HG02943 (cell line): ENCODE data around the gene KRTAP20-2.

Experiments
- ATAC-seq: cut with Tn5 transposase; IDR thresholded peaks from one replicate; pipeline ENCODE4 v1.9.1; 2021; ENCODE audit warnings: mild to moderate bottlenecking, low read depth, moderate library complexity; ENCODE audit not compliant: unreplicated experiment

KRTAP20-2 gene

DNA sequence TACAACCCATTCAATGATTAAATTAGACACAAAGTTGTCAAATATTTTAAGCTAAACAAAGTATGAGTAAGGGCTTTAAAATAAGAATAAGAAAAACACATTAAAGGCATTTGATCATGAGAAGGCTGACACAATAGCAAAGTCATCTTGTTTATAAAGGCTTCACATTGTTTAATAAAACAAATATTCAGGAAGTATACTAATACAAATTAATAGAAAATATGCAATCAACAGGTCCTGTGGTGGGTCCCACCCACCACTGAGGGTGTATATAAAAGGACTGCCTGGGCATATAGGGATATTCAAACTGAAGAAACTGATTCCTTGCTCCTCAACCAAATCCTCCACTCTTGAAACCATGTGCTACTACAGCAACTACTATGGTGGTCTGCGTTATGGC, at the start of gene KRTAP20-2:
Gene KRTAP20-2, plus strand, starts transcription at position 301 of the 400 bp plus-strand sequence. Its CDS starts 58 bp downstream, at position 359.
- no peak for ATAC-seq

DNA sequence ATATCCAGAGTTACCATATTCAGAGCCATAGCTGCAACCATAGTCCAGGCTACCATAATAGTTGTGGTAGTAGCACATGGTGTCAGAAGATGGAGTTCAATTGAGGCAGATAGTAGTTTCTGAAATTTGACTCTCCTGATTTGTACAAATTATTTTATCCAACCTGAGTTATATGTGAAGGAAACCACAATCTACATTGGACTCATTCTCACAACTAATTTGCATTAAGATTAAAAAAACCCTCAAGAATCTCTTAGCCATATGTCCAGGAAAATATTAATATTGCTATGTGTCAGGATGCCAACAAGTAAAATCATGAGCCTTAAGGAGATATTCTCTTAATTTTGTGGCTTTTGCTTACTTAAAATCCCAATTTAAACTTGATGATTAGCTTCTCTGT, 44.7 kb upstream of the KRTAP20-2 start, which contains the start of gene KRTAP22-2:
Gene KRTAP22-2, minus strand, starts transcription at position 101 of the 400 bp plus-strand sequence.
- no peak for ATAC-seq

DNA sequence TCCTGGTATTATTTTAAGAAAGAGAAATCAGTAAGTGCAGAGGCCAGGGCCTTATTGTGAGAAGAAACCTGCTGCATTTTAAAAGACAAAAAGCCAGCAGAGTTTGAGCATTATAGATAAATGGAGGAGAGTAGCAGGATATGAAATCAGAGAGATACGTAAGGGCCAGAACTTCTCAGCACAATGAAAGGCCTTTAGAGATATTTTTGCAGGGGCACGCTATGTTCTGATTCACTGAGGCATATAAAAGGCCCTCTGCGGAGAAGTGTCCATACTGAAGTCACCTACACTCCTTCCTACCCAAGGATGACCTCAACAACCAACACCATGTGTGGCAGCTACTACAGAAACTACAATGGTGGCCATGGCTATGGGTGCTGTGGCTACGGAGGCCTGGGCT, 42.9 kb upstream of the KRTAP20-2 start, which contains the start of gene KRTAP6-3:
Gene KRTAP6-3, plus strand, starts transcription at position 301 of the 400 bp plus-strand sequence. Its CDS starts 6 bp downstream, at position 307.
- ATAC-seq, result no peak

DNA sequence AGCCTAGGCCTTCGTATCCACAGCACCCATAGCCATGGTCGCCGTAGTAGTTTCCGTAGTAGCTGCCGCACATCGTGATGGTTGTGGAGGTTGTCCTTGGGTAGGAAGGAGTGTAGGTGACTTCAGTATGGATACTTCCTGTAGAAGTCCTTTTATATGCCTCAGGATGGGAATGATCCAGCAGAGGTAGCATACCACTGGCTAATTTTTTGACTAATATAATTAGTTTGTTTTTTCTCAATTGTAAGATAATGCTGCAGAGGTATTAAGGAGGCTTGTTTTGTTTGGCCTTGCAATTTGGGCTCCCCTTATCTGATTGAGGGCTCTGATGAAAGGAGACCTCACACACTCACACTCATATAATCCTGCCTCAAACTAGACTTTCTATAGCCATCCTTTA, 36.2 kb upstream of the KRTAP20-2 start, which contains the start of gene KRTAP6-2:
Gene KRTAP6-2, minus strand, starts transcription at position 101 of the 400 bp plus-strand sequence. Its CDS starts 28 bp downstream, at position 73.
- ATAC-seq, result no peak

DNA sequence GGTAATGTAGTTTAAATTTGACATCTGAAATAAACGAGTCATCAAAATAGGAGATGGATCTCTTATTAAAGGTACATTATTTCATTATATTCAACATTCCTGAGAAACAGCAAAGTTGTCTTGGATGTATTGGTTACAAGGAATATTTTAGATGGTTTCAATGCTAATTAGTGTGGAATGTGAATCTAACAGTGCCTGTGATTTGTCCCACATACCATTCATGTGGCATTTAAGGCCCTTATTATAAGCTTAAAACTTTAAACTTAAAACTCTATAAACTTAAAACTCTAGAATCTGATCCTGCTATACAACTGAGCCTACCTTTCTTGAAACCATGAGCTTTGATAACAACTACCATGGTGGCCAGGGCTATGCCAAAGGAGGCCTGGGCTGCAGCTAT, 34.2 kb upstream of the KRTAP20-2 start, which contains the start of gene KRTAP22-1:
Gene KRTAP22-1, plus strand, starts transcription at position 301 of the 400 bp plus-strand sequence.
- ATAC-seq, result no peak

DNA sequence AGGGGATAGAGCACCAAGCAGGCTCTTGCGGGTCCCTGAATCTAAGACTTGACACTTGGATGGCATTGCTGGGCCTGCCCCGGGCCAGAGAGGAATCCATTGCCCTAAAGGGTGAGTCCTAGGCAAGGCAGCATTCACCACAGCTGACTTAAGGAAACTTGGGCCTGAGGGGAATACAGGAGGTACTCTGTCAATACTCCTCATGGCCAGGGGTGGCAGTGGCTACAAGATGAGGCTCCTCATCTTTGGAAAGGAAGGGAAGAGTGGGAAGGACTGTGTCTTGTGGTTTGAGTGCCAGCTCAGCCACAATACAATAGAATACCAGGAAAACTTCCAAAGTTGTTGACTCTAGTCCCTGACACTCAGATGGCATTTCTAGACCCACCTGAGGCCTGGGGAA, 29.0 kb upstream of the KRTAP20-2 start:
- no peak for ATAC-seq

DNA sequence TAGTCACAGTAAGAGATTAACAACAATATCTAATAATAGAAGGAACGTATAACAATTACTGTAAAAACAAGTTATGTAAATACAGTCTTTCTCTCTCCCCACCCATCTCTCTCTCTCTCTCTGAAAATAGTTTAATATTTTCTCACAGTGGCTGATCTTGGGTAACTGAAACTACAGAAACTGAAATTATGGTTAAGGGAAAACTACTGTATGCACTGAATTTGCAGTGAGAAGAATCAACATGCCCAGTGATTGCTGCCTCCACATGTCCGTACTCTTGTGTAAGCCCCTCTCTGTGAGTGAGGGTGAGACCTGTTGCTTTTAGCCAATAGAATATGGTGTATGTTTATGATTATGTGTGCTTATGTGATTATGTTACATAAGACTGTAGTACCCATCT, 22.9 kb upstream of the KRTAP20-2 start:
- ATAC-seq, result no peak

DNA sequence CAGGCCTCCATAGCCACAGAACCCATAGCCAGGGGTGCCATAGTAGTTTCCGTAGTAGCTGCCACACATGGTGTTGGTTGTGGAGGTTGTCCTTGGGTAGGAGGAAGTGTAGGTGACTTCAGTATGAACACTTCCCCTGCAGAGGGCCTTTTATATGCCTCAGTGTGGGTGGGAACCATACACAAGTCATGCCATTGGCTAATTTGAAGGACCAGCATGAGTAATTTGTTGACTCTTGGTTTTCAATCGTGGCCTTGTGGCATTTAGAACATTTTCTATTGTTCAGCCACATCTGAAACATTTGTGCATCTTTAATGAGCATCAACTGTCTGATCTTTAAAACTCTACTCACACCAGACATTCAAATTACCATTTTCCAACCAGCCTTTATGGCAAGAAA, 21.2 kb upstream of the KRTAP20-2 start, which contains the start of gene KRTAP6-1:
Gene KRTAP6-1, minus strand, starts transcription at position 95 of the 400 bp plus-strand sequence. Its CDS starts 26 bp downstream, at position 69.
- ATAC-seq, result no peak

DNA sequence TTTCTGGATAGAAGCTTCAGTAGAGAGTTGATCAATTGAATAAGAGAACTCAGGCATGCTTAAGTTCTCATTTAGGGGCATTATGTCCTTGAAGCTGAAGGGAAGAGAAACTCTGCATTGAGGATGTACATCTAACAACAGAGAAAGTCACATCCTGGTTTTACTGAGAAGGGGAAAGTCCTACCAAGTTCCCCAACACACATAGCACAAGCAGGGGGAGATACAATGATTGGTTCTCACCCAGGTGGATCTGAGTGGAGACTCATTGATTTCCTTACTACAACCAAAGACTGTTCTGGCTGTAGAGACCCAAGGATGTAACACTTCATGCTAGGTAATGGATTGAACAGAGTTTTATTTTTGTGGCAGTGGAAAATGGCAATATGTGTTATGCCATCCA, 19.8 kb upstream of the KRTAP20-2 start:
- no peak for ATAC-seq

DNA sequence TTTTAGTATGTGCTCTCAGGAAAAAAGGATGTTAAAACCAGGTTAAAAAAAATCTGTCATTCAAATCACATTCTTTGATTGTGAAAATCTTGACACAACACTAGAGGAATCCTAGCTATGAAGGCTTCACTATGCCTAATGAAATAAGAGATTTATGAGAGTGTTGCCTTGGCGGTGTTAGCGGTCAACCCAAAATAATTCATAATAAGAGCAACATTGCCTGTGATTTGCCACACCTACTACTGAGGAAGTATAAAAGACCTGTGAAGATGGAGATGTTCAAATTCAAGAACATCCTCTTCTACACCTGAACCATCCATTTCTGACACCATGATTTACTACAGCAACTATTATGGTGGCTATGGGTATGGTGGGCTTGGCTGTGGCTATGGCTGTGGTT, 18.9 kb upstream of the KRTAP20-2 start, which contains the start of gene KRTAP20-1:
Gene KRTAP20-1, plus strand, starts transcription at position 301 of the 400 bp plus-strand sequence. Its CDS starts 30 bp downstream, at position 331.
- no peak for ATAC-seq

DNA sequence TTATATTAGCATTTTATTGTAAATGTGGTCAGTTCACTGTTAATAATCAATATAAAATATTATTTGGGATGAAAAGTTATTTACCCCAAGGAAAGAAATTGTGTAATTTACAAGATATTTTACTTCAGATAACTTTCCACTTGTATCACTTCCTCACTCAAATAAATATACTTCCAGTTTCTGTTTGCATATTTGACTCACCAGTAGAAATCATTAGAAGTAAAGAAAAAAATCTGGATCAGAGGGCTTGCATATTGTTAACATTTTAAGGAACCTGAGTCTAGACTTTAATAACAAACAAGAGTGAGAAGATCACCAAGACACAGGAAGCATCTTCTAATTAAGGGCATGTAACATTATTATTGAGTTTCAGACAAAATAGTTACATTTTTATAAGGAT, 14.9 kb upstream of the KRTAP20-2 start:
- no peak for ATAC-seq

DNA sequence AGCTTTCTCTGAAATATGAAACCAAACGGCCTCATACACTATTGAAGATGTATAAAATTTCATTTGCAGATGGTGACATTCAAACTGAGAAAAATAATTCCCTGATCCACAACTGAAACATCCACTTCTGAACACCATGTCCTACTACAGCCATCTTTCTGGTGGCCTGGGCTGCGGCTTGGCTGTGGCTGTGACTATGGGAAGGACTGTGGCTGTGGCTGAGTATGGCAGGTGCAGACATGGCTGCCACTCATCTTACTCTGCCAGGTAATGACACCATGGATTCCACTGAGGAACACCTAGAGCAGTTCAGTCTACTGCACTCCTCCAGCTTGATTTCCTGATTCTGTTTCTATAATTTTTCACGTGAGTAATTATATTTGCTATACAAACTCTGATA, 14.5 kb upstream of the KRTAP20-2 start, which contains the start of gene KRTAP20-4:
Gene KRTAP20-4, plus strand, starts transcription at position 106 of the 400 bp plus-strand sequence.
- no peak for ATAC-seq

DNA sequence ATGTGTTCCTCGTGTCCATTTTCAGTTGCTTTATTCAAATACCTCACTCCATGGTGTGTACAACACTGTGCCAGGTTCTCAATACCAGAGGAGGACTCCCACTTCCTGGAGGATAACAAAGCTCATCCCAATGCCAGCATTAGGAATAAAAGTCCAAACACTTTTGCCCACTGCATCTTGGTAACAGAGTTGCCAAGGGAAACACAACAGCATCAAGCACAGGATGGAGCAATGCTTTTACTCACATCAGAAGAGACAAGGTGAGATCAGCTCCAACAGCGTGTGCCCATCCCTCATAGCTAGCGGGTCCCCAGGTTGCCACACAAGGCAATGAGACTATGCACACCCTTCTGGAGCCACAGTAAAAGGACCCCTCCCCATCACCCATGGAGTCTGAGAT, 11.6 kb upstream of the KRTAP20-2 start:
- ATAC-seq, result no peak

DNA sequence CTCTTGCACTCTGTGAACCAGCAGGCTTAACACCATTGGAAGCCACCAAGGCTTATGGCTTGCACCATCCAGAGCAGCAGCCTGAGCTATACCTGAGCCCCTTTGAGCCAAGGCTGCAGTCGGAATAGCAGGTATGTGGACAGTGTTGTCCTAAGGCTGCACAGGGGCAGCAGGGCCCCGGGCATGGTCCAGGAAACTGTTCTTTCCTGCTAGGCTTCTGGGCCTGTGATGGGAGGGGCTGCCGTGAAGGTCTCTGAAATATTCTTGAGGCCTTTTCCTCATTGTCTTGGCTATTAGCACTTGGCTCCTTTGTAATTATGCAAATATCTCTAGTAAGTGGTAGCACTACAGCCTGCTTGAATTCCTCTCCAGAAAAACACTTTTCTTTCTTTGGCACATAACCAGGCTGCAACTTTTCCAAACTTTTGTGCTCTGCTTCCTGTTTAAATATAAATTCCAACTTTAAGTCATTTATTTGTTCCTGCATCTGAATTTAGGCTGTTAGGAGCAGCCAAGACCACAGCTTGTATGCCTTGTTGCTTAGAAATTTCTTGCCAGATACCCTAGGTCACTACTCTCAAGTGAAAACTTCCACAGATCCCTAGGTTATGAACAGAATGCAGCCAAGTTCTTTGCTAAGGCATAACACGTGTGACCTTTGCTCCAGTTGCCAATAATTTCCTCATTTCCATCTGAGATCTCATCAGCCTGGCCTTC, 9.4 kb upstream of the KRTAP20-2 start:
- no peak for ATAC-seq

DNA sequence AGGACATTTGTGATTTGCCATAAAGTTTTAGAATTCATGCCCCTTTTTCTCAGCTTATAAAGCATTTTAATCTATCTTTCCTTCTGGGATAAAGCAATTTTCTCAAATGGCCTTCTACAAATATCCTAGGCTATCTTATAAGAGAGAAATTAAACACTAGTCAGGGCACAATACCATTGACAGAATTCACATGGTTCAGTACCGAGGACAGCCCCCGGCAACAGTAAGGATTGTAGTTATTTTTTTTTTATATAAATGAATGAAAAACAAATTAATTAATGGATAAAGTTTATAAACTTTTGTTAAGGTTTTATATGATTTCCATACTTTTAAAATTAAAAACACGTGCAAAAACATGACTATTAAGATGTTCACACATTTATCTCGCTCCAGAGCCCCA, 6.9 kb upstream of the KRTAP20-2 start:
- no peak for ATAC-seq

DNA sequence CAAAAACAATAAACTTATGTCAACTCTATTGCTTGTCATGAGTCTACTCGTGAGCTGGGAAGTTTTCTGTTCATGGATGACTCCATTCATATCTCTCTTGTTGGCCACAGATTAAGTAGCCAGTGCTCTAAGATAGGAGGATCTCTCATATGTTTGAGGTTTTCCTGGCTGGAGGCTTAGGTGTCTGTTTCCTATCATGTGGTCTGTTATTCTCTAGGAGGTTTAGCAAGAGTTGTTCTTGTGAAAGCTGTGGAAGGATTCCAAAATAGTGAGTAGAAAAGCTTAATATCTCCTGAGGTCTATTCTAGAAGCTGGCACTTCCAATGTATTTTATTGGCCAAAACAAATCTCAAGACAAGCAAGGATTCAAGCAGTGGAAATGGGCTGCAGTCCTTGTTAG, 5.8 kb upstream of the KRTAP20-2 start:
- no peak for ATAC-seq

DNA sequence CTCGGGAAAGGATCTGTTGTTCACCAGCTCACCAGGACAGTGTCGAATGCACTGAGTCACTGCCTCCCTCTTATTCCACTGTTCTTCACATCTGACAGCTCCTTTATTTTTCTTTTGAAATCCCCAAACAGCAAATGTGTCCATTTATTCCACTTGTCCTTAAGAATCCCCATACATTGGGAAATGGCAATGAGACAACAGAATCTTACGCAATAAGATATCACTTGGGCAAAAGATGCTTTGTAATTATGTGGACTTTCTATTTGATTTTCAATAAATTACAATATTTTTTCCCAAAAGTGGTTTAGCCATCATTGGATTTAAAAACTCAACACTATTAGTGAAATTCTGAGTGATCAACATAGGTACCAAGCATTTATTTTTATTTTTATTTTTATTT, 3.7 kb downstream of the KRTAP20-2 start:
- ATAC-seq, result no peak

DNA sequence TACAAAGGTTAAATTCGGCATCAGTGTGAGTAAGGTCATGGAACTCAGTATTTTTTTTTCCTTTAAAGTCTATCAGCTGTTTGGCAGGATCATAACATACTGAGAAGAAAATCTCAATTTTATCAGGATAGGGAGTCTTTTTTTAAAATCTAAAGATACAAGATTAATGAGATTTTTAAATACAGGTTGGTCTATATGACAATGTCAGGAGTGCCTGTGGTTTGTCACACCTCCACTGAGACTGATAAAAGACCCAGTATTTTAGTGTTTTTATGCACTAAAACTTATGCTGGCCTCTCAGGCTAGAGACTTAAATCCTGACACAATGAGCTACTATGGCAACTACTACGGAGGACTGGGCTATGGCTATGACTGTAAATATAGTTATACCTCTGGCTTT, 7.6 kb downstream of the KRTAP20-2 start, which contains the start of gene KRTAP20-3:
Gene KRTAP20-3, plus strand, starts transcription at position 301 of the 400 bp plus-strand sequence.
- no peak for ATAC-seq

DNA sequence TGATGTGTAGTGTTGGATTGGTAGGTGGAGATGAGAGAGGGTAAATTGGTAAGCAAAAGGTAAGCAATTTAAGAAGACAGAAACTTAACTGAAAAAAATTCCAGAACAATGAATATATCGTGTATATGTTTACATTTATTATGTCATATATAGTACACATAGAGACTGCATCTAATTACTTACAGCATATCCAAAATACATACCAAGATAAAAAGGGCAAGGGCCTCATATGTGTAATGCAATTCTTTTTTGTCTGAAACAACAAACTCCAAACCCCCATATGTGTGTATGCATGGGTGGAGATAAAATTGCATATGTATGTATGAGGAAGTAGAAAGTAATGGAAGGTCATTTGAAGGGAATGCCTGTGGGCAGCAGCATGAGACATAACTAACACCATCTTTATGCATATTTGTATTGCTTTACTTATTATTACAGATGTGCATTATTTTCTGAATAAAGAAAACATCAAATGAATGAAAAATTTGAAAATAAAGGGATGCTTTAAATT, 12.0 kb downstream of the KRTAP20-2 start:
- no peak for ATAC-seq

DNA sequence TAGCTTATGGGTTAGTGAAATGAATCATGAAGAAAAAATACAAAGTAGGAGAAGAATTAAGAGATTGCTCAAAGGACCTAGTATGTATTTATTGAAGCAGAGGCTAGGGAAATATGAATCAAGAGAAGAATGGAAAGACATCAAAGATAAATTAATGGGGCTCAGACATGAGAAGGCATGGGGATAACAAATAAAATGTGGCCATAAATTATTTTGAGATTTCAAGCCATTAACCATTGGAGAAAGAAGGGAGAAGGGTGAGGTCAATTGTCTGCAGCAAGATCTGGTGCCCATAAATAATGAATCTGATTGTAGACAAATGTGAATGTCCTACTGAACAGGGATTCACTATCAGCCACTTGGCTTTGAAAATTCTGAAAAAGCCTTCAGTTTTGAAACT, 17.9 kb downstream of the KRTAP20-2 start:
- ATAC-seq, result no peak

DNA sequence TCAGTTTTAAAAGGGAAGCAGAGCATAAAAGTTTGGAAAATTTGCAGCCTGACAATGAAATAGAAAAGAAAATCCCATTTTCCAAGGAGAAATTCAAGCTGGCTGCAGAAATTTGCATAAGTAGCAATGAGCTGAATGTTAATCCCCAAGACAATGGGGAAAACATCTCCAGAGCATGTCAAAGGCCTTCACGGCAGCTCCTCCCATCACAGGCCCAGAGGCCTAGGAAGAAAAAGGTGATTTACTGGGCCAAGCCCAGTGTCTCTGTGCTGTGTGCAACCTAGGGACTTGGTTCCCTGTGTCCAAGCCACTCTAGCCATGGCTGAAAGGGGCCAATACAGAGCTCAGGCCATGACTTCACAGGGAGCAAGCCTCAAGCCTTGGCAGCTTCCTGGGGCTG, 33.8 kb downstream of the KRTAP20-2 start:
- ATAC-seq, result no peak
